Measurements from ENCODE around the gene IGFBPL1.

GRCh38 chr9:38380230-38380871 is 43.9 kb downstream of the IGFBPL1 start:
- TF ChIP-seq BHLHE40 (IDR thresholded peaks at IDR 0.05; ENCODE audit: borderline replicate concordance in 1 of 2, low read depth in 2 of 2, low read length in 1 of 2) (no peak), ZSCAN29 (IDR thresholded peaks at IDR 0.05) (no peak), CTCF (IDR thresholded peaks at IDR 0.05 in 2 of 3, conservative IDR thresholded peaks at IDR 0.05 in 1 of 3; ENCODE audit: control insufficient read depth in 2 of 3, extremely low read depth in 1 of 3, insufficient read depth in 1 of 3, low read depth in 3 of 3, low read length in 3 of 3) (no peak), JUNB (IDR thresholded peaks at IDR 0.05) (no peak), RAD21 (IDR thresholded peaks at IDR 0.05; ENCODE audit: insufficient read depth, low read depth, low read length) (no peak), ZNF24 (IDR thresholded peaks at IDR 0.05) (no peak)
